ENCODE data around the gene RPTOR. TPM values are rescaled to one million over a fixed set of nuclear protein-coding genes. Genes with fewer than 3 reads are reported as not detected.
"Not testable (repeated sequence)": the region's sequence is repeated elsewhere in the genome, so short reads cannot be mapped to it uniquely, and the experiment has no call there.

The RPTOR gene
- total RNA-seq, 2 experiments from 2014 or later = 88.9 to 91.8 TPM

DNA sequence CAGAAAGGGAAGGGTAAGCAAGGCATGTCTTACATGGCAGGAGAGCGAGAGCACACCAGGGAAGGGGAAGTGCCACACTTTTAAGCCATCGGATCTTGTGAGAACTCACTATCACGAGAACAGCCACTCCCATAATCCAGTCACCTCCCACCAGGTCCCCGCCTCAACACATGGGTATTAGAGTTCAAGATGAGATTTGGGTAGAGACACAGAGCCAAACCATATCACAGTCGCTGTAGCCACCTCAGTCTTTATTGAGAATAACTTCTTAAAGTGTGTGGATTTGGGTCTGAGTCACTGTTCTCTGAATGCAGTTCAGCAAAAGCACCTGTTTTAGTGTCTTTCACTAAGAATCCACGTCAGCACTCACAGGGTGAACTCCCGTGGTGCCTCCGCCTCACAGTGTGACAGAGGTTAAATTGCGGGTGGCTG lies 251.8 kb downstream of the RPTOR start:
- Mint-ChIP-seq H3K36me3 (ENCODE audit: low read depth) (peaks cover 54% of the 10 kb centered on the region), H3K9me3 (peaks cover 5% of the 10 kb centered on the region), H3K4me3 (no peak overlapping the region), H3K27me3 (no peaks in the 10 kb centered on the region), H3K4me1 (peaks cover 36% of the 10 kb centered on the region), H3K27ac (peak overlapping the region; percentile 21)
- ChIA-PET POLR2A (interaction anchor here (0.7 kb wide), 1 partner anchor 36 kb away, joined by 3 read pairs; no protein-coding TSS in a partner anchor), CTCF (interaction anchor here (2.0 kb wide), 1 partner anchor 103 kb away, joined by 4 read pairs; no protein-coding TSS in a partner anchor)
- DNase-seq = no peak

GRCh38 chr17:80797222-80797621 lies 252.6 kb downstream of the RPTOR start:
- H3K27ac Mint-ChIP-seq = not testable (repeated sequence)

GRCh38 chr17:80797741-80798594 lies 253.3 kb downstream of the RPTOR start:
- POLR2A ChIA-PET = no interaction called here
- Mint-ChIP-seq H3K27ac (no peak overlapping the region), H3K4me3 (no peak overlapping the region), H3K36me3 (ENCODE audit: low read depth) (peaks cover 47% of the 10 kb centered on the region), H3K9me3 (peaks cover 5% of the 10 kb centered on the region), H3K4me1 (peaks cover 21% of the 10 kb centered on the region), H3K27me3 (no peaks in the 10 kb centered on the region)
- no peak for DNase-seq
- CTCF ChIA-PET = no interaction called here

More at GRCh38 chr17:80797222-80797621, 252.6 kb downstream of the RPTOR start:
- H3K9me3 Mint-ChIP-seq, H3K27me3 Mint-ChIP-seq, POLR2A ChIA-PET, DNase-seq, CTCF ChIA-PET, H3K4me3 Mint-ChIP-seq: not testable (repeated sequence)
- Mint-ChIP-seq H3K4me1 (peaks cover 28% of the 10 kb centered on the region), H3K36me3 (ENCODE audit: low read depth) (peaks cover 50% of the 10 kb centered on the region)

DNA sequence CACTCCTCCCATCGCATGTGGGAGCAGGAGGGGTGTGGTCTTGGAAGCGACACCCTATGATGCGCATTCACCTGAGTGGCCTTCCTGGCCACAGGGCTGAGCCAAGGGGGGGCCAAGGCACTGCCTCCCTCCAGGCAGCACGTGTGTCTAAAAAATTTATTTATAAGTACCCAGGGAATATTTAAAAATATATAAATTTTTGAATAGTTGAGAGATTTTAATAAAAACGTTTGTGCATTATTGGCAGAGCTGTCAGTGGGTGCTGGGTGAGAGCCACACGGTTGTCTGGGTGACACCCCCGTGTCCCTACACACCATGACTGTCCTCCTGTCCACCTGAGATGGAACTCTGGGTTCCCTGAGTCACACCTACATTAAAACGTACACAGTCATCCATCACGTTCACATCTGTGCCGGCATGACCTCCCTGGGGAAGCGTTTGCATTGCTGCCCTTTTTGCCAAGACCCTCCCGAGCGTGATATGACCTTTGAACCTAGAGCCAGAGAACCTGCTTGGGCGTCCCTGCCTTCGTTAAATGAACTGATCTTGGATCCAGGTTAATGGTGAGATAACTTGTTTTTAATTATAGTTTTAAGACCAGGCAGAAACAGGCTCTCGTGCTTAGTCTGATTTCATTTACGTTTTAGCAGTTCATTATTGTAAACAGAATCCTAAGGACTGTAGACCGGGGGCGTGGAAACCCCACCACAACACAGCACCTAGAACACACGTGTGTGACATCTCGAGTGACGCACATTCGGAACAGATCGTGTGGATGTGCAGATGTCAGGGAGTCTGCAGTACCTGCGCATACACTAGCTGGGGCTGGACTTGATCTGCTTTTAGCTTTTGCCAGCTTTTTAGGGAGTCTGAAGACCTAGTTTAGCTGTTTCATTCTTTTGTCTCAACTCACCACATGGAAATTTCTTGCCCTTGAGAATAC lies 254.2 kb downstream of the RPTOR start:
- CTCF ChIA-PET = no interaction called here
- no peak overlapping the region for H3K27ac Mint-ChIP-seq

DNA sequence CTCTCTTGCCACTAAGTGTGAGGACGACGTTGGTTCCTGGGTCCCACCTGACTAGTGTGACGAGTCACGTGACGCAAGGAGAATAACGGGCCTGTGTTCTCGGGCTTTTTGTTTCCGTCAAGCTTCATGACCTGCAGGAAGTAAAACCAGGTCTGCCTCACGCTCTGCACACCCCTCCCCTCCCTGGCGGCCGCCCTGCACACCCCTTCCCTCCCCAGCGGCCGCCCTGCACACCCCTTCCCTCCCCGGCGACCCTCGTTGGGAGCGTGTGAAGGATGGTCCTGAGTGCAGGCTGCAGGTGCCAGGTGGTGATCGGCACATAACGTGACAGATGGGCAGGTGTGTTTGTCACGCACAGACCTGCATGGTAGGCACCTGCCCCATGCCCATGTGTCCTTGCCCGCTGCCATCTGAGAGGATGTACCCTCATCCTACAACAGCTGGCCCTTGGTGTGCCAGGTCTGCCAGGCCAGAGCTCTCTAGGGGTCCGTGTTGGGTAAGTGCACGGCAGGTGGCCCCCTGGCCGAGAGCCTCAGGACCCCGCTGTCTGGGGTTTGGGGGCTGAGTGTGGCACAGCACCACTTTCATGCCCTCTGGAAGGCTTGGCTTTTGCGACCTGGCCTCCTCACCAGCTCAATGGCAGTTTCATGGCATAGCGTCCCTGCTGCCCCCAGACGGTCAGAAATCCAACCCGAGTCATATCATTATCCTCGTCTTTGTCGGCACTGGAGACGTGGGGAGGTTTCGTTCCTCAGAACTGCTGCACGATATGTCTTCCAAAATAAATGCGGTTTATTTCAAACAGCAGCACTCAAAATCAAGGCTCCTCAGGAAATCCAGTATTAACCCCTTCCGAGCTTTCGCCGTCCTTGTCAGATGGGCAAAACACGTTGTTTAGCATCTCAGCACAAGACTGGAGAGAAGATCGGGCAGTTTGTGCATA lies 255.2 kb downstream of the RPTOR start:
- peaks cover 5% of the 10 kb centered on the region for H3K9me3 Mint-ChIP-seq
- H3K4me3 Mint-ChIP-seq = no peak overlapping the region
- DNase-seq = no peak
- H3K36me3 Mint-ChIP-seq (ENCODE audit: low read depth) = peaks cover 42% of the 10 kb centered on the region
- POLR2A ChIA-PET = interaction anchor here (1.5 to 3.2 kb wide), 2 partner anchors 9 to 38 kb away, joined by 4 to 11 read pairs; no protein-coding TSS in a partner anchor
- CTCF ChIA-PET = interaction anchor here (0.6 kb wide), 1 partner anchor 830 kb away, joined by 3 read pairs; no protein-coding TSS in a partner anchor
- H3K27ac Mint-ChIP-seq = no peak overlapping the region
- H3K27me3 Mint-ChIP-seq = no peaks in the 10 kb centered on the region
- H3K4me1 Mint-ChIP-seq = peaks cover 28% of the 10 kb centered on the region

More for the DNA sequence above, 254.2 kb downstream of the RPTOR start:
- Mint-ChIP-seq H3K36me3 (ENCODE audit: low read depth) (peaks cover 43% of the 10 kb centered on the region), H3K4me1 (peaks cover 22% of the 10 kb centered on the region), H3K4me3 (no peak overlapping the region), H3K9me3 (peaks cover 5% of the 10 kb centered on the region), H3K27me3 (no peaks in the 10 kb centered on the region)
- DNase-seq = no peak
- POLR2A ChIA-PET = interaction anchor here (1.5 to 3.2 kb wide), 2 partner anchors 8 to 37 kb away, joined by 4 to 11 read pairs; no protein-coding TSS in a partner anchor

DNA sequence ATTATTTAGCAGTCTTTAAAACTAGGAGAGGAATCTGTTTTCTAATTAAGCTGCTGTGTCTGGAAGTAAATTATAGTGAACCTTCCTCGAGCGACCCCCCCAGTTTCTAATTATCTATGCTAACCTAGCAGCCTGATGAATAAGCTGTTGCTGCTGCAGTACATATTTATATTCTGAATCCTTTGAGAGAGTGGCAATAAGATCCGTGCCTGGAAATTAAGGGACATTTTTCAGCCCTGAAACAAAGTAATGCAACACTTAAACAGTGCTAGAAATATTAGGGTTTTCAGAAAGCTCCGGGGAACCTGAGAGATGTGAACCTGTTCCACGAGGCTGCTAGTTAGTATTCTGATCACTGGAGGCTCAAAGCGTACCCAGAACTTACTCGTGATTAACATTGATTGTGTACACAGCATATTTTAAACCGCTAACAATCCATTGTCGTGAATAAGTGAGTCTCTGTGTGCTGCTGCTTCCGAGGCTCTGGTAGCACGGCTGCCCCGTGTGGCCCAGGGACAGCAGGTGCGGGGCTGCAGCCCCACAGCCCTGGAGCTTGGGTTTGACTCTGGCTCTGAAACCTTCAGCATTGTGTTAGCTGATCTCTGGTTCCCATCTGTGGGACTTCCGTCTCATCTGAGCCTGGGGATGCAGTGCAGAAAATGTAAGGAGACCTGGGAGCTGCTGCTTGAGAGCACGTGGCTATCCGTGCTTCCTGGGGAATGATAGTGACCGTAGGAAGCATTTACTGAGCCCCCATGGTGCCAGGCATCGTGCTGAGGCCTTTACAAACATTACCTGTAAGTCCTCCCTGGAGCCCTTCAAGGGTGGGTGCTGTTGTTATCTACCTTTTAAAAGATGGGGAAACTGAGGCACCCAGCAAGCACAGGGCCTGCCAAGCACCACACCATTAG lies 256.1 kb downstream of the RPTOR start:
- H3K4me1 Mint-ChIP-seq = peaks cover 27% of the 10 kb centered on the region
- ChIA-PET CTCF (interaction anchor here (0.6 kb wide), 1 partner anchor 45 kb away, joined by 4 read pairs; no protein-coding TSS in a partner anchor), POLR2A (interaction anchor here (3.2 kb wide), 1 partner anchor 10 kb away, joined by 11 read pairs; no protein-coding TSS in a partner anchor)
- H3K4me3 Mint-ChIP-seq = no peak overlapping the region
- peaks cover 4% of the 10 kb centered on the region for H3K9me3 Mint-ChIP-seq
- H3K27me3 Mint-ChIP-seq = no peaks in the 10 kb centered on the region
- DNase-seq = no peak
- peaks cover 40% of the 10 kb centered on the region for H3K36me3 Mint-ChIP-seq (ENCODE audit: low read depth)
- H3K27ac Mint-ChIP-seq = no peak overlapping the region

- Mint-ChIP-seq H3K27me3 (no peaks in the 10 kb centered on the region), H3K36me3 (ENCODE audit: low read depth) (peaks cover 47% of the 10 kb centered on the region), H3K27ac (no peak overlapping the region), H3K4me1 (peaks cover 18% of the 10 kb centered on the region), H3K4me3 (no peak overlapping the region), H3K9me3 (peaks cover 15% of the 10 kb centered on the region)
- ChIA-PET POLR2A (interaction anchor here (0.8 to 3.2 kb wide), 4 partner anchors 8 to 32 kb away, joined by 3 to 11 read pairs (median 3); no protein-coding TSS in a partner anchor), CTCF (interaction anchor here (0.6 kb wide), 1 partner anchor 599 kb away, joined by 3 read pairs; no protein-coding TSS in a partner anchor)
- DNase-seq = no peak
These were observed 258.2 kb downstream of the RPTOR start for GRCh38 chr17:80802626-80803450.

- peaks cover 22% of the 10 kb centered on the region for H3K4me1 Mint-ChIP-seq
- CTCF ChIA-PET = interaction anchor here (0.9 kb wide), 1 partner anchor 96 kb away, joined by 3 read pairs; no protein-coding TSS in a partner anchor
- peak overlapping the region; percentile 31 for H3K27ac Mint-ChIP-seq
- H3K9me3 Mint-ChIP-seq = peaks cover 20% of the 10 kb centered on the region
- peaks cover 49% of the 10 kb centered on the region for H3K36me3 Mint-ChIP-seq (ENCODE audit: low read depth)
- no peak overlapping the region for H3K4me3 Mint-ChIP-seq
- DNase-seq = no peak
- POLR2A ChIA-PET = interaction anchor here (0.8 to 1.5 kb wide), 5 partner anchors 9 to 36 kb away, joined by 3 to 4 read pairs (median 3); no protein-coding TSS in a partner anchor
- no peaks in the 10 kb centered on the region for H3K27me3 Mint-ChIP-seq
These were observed 259.1 kb downstream of the RPTOR start for GRCh38 chr17:80803451-80804428.

DNA sequence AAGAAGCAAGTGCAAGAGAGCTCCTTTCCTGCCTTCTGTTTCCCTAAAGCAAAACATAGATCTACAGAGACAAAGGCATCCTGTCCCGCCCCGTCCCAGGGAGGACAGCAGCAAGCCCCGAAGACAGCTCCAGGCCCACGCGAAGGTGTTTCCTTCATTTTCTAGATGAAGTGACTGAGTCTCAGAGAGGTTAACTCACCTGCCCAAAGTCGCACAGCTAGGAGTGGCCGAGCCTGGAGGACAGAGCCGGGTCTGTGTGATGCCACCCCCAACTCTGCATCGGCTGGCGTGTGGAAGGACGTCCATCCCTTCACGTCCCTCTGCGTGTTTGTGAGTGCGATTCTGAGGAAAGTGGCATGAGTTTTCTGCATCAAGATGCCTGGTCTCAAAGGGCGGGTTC lies 259.8 kb downstream of the RPTOR start:
- ChIA-PET POLR2A (interaction anchor here (0.8 to 1.5 kb wide), 6 partner anchors 8 to 41 kb away, joined by 3 to 4 read pairs (median 3); no protein-coding TSS in a partner anchor), CTCF (interaction anchor here (0.9 kb wide), 1 partner anchor 95 kb away, joined by 3 read pairs; no protein-coding TSS in a partner anchor)
- H3K27ac Mint-ChIP-seq = peak overlapping the region; percentile 31

More for the DNA sequence above, 259.8 kb downstream of the RPTOR start:
- H3K4me1 Mint-ChIP-seq = peaks cover 24% of the 10 kb centered on the region
- peaks cover 22% of the 10 kb centered on the region for H3K9me3 Mint-ChIP-seq
- H3K4me3 Mint-ChIP-seq = no peak overlapping the region
- peaks cover 48% of the 10 kb centered on the region for H3K36me3 Mint-ChIP-seq (ENCODE audit: low read depth)
- no peaks in the 10 kb centered on the region for H3K27me3 Mint-ChIP-seq
- no peak for DNase-seq

Data from activated CD4-positive, alpha-beta memory T cell treated with anti-CD3 and anti-CD28 coated beads, Interleukin-2, amount 10 ng/mL, durations not matched to agents 7 days and 5 days (primary cell).